Endothelial cell of umbilical vein (primary cell): ENCODE measurements around the gene MAP4K4. TPM values are rescaled to one million over a fixed set of nuclear protein-coding genes. Genes with fewer than 3 reads are reported as not detected.

Experiments
- BruUV-seq: library from RNA; stranded (reverse); fragments of 400-500 nt; replicated peaks from 2 replicates; lab custom pipeline; 2021; lab: Mats Ljungman, UMichigan
- CTCF ChIA-PET: fragments of 300-600, 350-600 bp; sonication (Branson Sonifier 250); formaldehyde crosslinking; loops from one replicate; lab custom pipeline; 2021; ENCODE audit warnings: antibody characterized with exemption, inconsistent platforms; lab: Charles Lee
- POLR2A ChIA-PET: fragments of 300-600, 350-600 bp; sonication (Branson Sonifier 250); formaldehyde crosslinking; loops from one replicate; lab custom pipeline; 2021; ENCODE audit warnings: antibody characterized with exemption, inconsistent platforms; lab: Charles Lee
- DNase-seq: peaks from one replicate; pipeline ENCODE4 v3.0.0-alpha.2; 2011; ENCODE audit warnings: low read depth, low spot score
- FAIRE-seq: peaks from 2 replicates; lab custom pipeline; 2011; peaks lifted over from hg19 to GRCh38; lab: Jason Lieb, UNC
- H2AFZ ChIP-seq: 2 replicates; pipeline ENCODE4 v1.6.0; 2012; ENCODE audit warnings: low read depth, low read length, control low read depth, inconsistent platforms
- H3K27ac ChIP-seq: 2 replicates; pipeline ENCODE4 v1.5.1; 2011; ENCODE audit warnings: low read depth, mild to moderate bottlenecking, control low read depth, low read length, moderate library complexity; ENCODE audit not compliant: insufficient read depth
- H3K27me3 ChIP-seq, 2 experiments: 2 replicates each; pipeline versions ENCODE4 v1.6.0 to v1.6.1; 2011; ENCODE audit warnings: low read length in 2 of 2, mixed read lengths in 1 of 2; ENCODE audit not compliant: control insufficient read depth in 2 of 2, insufficient read depth in 2 of 2
- H3K36me3 ChIP-seq, 2 experiments: 2 replicates in 1 of 2; 3 replicates in 1 of 2; pipeline ENCODE4 v1.5.1; 2011; ENCODE audit warnings: low read length in 2 of 2, mild to moderate bottlenecking in 1 of 2, moderate library complexity in 1 of 2; ENCODE audit not compliant: control insufficient read depth in 2 of 2, insufficient read depth in 2 of 2; ENCODE audit errors: extremely low read depth in 1 of 2
- H3K4me1 ChIP-seq: 3 replicates; pipeline ENCODE4 v1.5.1; 2011; ENCODE audit warnings: mild to moderate bottlenecking, low read length; ENCODE audit not compliant: control insufficient read depth, insufficient read depth; ENCODE audit errors: extremely low read depth
- H3K4me2 ChIP-seq: 2 replicates; pipeline ENCODE4 v1.6.1; 2011; ENCODE audit warnings: low read length, control low read depth, mixed read lengths; ENCODE audit not compliant: insufficient read depth
- H3K4me3 ChIP-seq, 3 experiments: fragments of 200-600 bp in 1 of 3; sonication (generic), shearing (Covaris generic) in 1 of 3; replicated peaks in 1 of 3; 2 replicates each; pipeline ENCODE4 v1.5.1; 2011 to 2016; ENCODE audit warnings: control low read depth in 3 of 3, low read length in 3 of 3, mild to moderate bottlenecking in 2 of 3, inconsistent platforms in 1 of 3, low read depth in 1 of 3, moderate library complexity in 1 of 3; ENCODE audit not compliant: insufficient read depth in 1 of 3
- H3K79me2 ChIP-seq: 2 replicates; pipeline ENCODE4 v1.6.0; 2012; ENCODE audit warnings: low read length, inconsistent platforms; ENCODE audit not compliant: control insufficient read depth, insufficient read depth
- H3K9ac ChIP-seq: replicated peaks from 2 replicates; pipeline ENCODE3; 2011; ENCODE audit warnings: low read length, control low read depth; ENCODE audit not compliant: insufficient read depth; ENCODE audit errors: extremely low read depth
- H3K9me1 ChIP-seq: replicated peaks from 3 replicates; pipeline ENCODE4 v1.6.0; 2011; ENCODE audit warnings: mild to moderate bottlenecking, low read length; ENCODE audit not compliant: control insufficient read depth, insufficient read depth; ENCODE audit errors: extremely low read depth
- H3K9me3 ChIP-seq: replicated peaks from 2 replicates; pipeline ENCODE4 v1.5.1; 2012; ENCODE audit warnings: low read length, inconsistent platforms; ENCODE audit not compliant: control insufficient read depth, insufficient read depth
- H4K20me1 ChIP-seq: replicated peaks from 2 replicates; pipeline ENCODE3; 2011; ENCODE audit warnings: mild to moderate bottlenecking, low read length; ENCODE audit not compliant: control insufficient read depth, insufficient read depth; ENCODE audit errors: extremely low read depth
- EZH2 ChIP-seq: IDR thresholded peaks from 2 replicates; pipeline ENCODE4 v1.6.1; 2012; ENCODE audit warnings: borderline replicate concordance, low read depth, mild to moderate bottlenecking, moderate library complexity, low read length, inconsistent platforms; ENCODE audit not compliant: severe bottlenecking
- FOS ChIP-seq: IDR thresholded peaks from 2 replicates; pipeline ENCODE4 v1.6.1; 2011; ENCODE audit warnings: mild to moderate bottlenecking, low read length, moderate library complexity, borderline replicate concordance; ENCODE audit not compliant: insufficient read depth
- GATA2 ChIP-seq: IDR thresholded peaks from 2 replicates; pipeline ENCODE4 v1.7.0; 2011; ENCODE audit warnings: low read depth, mild to moderate bottlenecking, moderate library complexity, mixed read lengths, low read length; ENCODE audit not compliant: insufficient read length, insufficient read depth
- JUN ChIP-seq: IDR thresholded peaks from 2 replicates; pipeline ENCODE4 v1.6.1; 2011; ENCODE audit warnings: borderline replicate concordance, low read depth; ENCODE audit not compliant: insufficient read length, insufficient read depth
- MYC ChIP-seq: IDR thresholded peaks from one replicate; pipeline ENCODE4 v1.6.1; 2011; ENCODE audit warnings: mild to moderate bottlenecking, low read depth, low read length
- POLR2A ChIP-seq: IDR thresholded peaks from 2 replicates; pipeline ENCODE4 v1.6.1; 2012; ENCODE audit warnings: low read depth, mild to moderate bottlenecking, control low read depth, low read length
- POLR2AphosphoS5 ChIP-seq: IDR thresholded peaks from 2 replicates; pipeline ENCODE4 v1.6.1; 2012; ENCODE audit warnings: low read depth, mild to moderate bottlenecking, control low read depth, low read length, moderate library complexity; ENCODE audit not compliant: insufficient read depth
- dilution Hi-C: fragments of 300-500 bp; cut with MboI; formaldehyde crosslinking; loops from one replicate; pipeline ENCODE4 v1.15.0; 2019; ENCODE audit warnings: low sequenced_read_pairs; ENCODE audit not compliant: extremely low pct_ligation_motif_present
- intact Hi-C: fragments of 100-400 bp; cut with micrococcal nuclease; formaldehyde crosslinking; loops from one replicate; pipeline ENCODE4 v1.10.0; 2022
- polyA plus RNA-seq, 4 experiments: library from polyadenylated mRNA; depleted of rRNA in 3 of 4; stranded (reverse) in 3 of 4; unstranded in 1 of 4; fragments of >200 nt; gene quantifications; 2 replicates each; pipeline versions ENCODE4 v1.2.1 to v1.2.3, GENCODE V29; 2011 to 2012; ENCODE audit warnings: missing spikeins in 1 of 4
- total RNA-seq: library from RNA; stranded (reverse); gene quantifications from 2 replicates; pipeline ENCODE4 v1.2.3, GENCODE V29; 2021
- TF ChIP-seq, protein P1 (sequence below), 2 donors: IDR thresholded peaks; 1 replicate in 1 of 2; 2 replicates in 1 of 2; pipeline ENCODE4 v1.5.1; 2011; ENCODE audit warnings: low read length in 2 of 2, mild to moderate bottlenecking in 2 of 2, moderate library complexity in 2 of 2, control low read depth in 1 of 2, inconsistent platforms in 1 of 2, low read depth in 1 of 2; ENCODE audit not compliant: insufficient read depth in 1 of 2; ENCODE audit errors: extremely low read depth in 1 of 2
- TF ChIP-seq, protein P2 (sequence below): IDR thresholded peaks from 2 replicates; pipeline ENCODE4 v1.6.1; 2011; ENCODE audit not compliant: insufficient read depth, insufficient read length

Gene MAP4K4
- total and polyA plus RNA-seq, 2 donors (not counting 3 experiments of a cell fraction or from before 2014, with no cell fraction given): 79.4 to 269 TPM

DNA sequence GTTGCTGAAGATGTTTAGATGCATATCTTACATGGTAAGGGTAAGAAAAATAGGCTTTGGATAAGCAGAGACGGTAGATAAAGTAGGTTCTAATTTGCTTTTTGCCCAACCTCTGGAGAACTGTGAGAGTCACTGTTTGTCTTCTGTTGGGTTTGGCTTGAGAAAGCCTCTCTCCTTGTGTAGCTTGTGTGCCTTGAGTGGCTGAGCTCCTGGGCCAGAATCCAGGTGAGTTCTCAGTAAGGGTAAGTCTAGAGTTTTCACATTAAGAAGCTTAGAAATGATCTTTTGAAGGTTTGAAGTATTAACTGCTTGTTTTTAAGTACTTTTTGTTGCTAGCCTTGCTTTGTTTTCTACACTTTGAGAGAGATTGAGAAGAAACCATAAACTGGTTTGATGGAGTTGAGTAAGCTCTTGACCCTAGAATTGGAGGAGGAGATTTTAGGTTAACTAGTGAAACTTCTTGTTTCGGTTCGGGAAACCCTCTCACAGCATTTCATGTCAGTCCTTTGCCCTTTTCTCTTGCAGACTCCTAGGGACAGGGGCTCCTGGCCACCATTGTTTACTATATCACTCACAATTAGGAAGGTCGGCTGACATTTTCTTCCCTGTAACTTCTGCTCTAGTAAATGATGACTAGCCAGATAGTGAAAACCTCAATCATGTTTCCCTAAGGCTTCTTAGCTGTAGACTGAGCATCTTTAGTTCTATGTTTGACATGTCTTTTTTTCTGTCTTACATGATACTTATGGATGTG is 26.0 kb downstream of the MAP4K4 start:
- H3K79me2 ChIP-seq: peaks cover 100% of the 10 kb centered on the region
- ChIA-PET POLR2A (no interaction called here), CTCF (interaction anchor here (0.8 to 3.0 kb wide), 3 partner anchors 107 to 393 kb away, joined by 3 to 17 read pairs (median 3); no protein-coding TSS in a partner anchor)
- H3K4me1 ChIP-seq: peaks cover 8% of the 10 kb centered on the region
- intact Hi-C loops: loop anchor here (2.0 kb wide), 1 partner anchor 13 kb away; no protein-coding TSS in a partner anchor
- no peaks in the 10 kb centered on the region for H3K9me3 ChIP-seq
- H3K36me3 ChIP-seq: no peaks in the 10 kb centered on the region
- H3K9me1 ChIP-seq: no peaks in the 10 kb centered on the region
- no peak overlapping the region for H3K27ac ChIP-seq
- FAIRE-seq (no peak), DNase-seq (no peak)
- dilution Hi-C loops: no loop called here
- H3K4me3 ChIP-seq: no peak overlapping the region
- no peak overlapping the region for H3K4me2 ChIP-seq
- H4K20me1 ChIP-seq: peaks cover 48% of the 10 kb centered on the region
- H2AFZ ChIP-seq: no peak overlapping the region
- H3K27me3 ChIP-seq: no peaks in the 10 kb centered on the region
- no peak overlapping the region for H3K9ac ChIP-seq
- BruUV-seq: no TSS peak
- TF ChIP-seq GATA2: no peak
- TF ChIP-seq JUN: no peak
- TF ChIP-seq EZH2: no peak
- no peak for TF ChIP-seq FOS
- no peak for TF ChIP-seq POLR2A
- TF ChIP-seq, protein P1, sequence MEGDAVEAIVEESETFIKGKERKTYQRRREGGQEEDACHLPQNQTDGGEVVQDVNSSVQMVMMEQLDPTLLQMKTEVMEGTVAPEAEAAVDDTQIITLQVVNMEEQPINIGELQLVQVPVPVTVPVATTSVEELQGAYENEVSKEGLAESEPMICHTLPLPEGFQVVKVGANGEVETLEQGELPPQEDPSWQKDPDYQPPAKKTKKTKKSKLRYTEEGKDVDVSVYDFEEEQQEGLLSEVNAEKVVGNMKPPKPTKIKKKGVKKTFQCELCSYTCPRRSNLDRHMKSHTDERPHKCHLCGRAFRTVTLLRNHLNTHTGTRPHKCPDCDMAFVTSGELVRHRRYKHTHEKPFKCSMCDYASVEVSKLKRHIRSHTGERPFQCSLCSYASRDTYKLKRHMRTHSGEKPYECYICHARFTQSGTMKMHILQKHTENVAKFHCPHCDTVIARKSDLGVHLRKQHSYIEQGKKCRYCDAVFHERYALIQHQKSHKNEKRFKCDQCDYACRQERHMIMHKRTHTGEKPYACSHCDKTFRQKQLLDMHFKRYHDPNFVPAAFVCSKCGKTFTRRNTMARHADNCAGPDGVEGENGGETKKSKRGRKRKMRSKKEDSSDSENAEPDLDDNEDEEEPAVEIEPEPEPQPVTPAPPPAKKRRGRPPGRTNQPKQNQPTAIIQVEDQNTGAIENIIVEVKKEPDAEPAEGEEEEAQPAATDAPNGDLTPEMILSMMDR (IDR thresholded peaks at IDR 0.05; ENCODE audit: extremely low read depth in 1 of 2, insufficient read depth in 1 of 2, low read depth in 1 of 2, low read length in 2 of 2): no peak
- TF ChIP-seq, protein P2, sequence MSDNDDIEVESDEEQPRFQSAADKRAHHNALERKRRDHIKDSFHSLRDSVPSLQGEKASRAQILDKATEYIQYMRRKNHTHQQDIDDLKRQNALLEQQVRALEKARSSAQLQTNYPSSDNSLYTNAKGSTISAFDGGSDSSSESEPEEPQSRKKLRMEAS: no peak
- no peak for TF ChIP-seq MYC
- no peak for TF ChIP-seq POLR2AphosphoS5
